NCI-H748 (cell line): Measurements from ENCODE around the gene LYPD1.
A peak's percentile ranks its signal among the peaks of the same experiment; 100 is the strongest.
"Not testable (repeated sequence)": the region's sequence is repeated elsewhere in the genome, so short reads cannot be mapped to it uniquely, and the experiment has no call there.

Experiments used
- DNase-seq: peaks from one replicate; lab custom pipeline; 2025; ENCODE audit not compliant: unreplicated experiment; lab: John Stamatoyannopoulos, UW

Gene LYPD1, protein sequence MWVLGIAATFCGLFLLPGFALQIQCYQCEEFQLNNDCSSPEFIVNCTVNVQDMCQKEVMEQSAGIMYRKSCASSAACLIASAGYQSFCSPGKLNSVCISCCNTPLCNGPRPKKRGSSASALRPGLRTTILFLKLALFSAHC

DNA sequence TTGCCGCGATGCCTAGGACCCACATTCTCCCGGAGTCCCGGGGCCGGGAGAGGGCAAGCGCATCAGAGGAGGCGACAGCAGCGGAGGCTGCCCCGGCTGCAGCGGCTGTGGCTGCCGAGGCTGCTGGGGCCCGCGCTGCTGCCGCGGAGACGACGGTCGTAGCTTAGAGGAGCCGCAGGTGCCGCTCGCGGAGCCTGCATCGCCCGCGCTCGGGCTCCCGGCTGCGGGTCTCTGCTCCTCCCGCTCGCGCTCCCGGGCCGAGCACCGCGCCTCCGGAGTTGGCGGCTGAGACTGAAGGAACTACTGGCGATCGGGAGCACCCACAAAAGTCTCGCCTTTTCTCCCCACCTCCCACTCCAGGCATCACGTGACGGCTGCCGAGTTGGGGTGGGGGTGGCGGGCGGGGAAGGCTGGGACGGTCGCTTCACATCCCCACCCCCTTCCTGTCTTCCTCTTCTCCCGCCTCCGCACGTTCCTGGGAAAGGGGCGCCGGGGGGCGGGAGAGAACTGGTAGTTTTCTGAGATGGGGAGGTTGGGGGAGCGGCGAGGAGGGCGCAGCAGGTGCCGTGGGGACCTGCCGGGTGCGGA, at the start of gene LYPD1:
Gene LYPD1 (minus strand): TSS at position 298 of the 588 bp plus-strand sequence. CDS start 273 bp downstream, at position 25.
- DNase-seq, result peak; percentile 74

DNA sequence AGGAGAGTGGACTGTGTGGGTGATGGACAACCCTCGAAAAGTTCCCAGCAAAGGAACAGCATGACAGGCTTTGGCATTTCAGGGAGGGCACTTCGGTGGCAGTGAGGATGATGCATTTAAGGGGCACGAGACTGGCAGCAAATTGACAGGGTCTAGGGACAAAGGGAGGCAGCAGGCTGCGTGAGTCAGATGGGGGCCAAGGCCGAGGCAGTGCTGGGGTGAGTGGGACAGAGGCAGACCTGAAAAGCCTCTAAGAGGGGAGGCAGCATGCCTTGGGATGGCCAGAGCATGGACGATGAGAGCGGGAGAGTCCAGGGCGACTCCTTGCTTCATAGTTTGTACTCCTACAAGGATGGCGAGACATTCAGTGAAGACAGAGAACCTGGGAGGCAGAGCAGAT, 49.5 kb upstream of the LYPD1 start:
- DNase-seq, result no peak

DNA sequence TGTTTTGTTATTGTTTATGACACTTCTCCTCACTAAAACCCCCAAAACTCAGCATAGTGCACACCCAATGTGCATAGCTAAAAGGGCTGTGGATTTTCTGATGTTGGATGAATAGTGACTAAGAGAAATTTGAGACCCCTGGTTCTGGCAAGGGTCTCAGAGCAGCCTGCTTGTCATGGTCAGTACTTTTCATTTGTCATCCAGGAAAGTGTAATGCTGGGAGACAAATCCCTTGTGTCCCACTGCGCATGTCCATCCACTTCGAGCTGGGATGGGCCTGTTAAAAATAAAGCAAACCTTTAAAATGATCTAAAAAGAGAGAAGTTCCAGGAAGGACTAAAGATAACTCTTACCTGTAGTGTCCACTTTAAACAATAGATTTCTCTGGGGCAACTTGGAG, 46.9 kb upstream of the LYPD1 start:
- DNase-seq, result no peak

DNA sequence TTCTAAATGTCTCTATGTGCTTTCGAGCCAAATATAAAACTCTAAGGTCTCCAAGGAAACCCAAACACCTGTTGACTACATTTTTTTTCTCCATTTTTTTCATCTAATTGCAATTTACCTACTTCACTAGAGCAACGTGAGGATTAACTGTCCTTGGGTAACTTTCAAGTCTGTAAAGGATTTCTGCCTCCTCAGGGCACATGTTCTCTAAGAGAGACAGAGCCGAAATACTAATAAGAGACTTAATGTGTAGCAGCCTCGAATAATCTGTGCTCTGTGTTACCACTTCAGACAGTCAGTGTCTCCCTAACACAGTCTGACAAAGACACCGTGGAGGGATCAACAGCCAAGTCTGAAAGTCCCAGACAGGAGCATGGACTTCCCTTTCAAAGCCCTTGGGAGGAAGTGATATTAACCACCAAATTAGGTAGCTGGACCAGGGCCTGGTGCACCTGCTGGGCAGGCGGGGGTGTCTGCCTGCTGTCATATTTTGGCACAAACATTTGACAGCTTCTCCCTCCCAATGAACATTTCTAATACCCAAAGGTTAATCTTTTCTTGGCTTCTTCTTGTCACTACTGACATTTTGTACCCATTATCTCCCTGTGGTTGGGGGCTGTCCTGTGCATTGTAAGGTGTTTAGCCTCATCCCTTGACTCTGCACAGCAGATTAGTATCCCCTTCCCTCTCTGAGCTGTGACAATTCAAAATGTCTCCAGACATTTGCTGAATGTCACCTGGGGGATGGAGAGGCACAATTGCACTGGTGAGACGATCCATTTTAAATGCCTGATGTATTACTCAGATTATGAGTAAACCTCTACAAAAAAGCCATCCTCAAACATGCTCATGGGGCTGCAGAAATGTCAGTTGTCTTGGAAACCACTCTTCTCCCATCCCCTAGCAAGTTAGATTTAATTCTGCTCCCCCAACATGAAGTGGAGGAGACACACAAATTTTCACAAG, 45.7 kb upstream of the LYPD1 start:
- DNase-seq, result no peak

DNA sequence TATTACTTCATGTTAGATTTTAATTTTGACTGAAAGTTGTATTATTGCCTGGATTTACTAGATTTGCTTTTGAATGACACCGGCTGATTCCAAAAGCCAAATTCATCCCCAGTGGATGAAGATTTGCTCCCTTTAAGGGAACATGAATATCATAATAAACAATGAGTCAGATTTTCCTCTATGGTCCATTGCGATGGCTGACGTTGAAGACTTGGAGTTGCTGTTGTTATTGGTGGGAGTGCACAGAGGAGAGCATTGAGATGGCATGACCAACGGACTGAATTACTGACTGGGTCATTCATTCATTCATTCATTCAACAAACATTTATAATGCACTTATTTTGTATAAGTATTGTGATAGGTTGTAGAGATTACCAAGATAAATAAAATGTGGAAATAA, 33.4 kb upstream of the LYPD1 start:
- DNase-seq, result no peak

DNA sequence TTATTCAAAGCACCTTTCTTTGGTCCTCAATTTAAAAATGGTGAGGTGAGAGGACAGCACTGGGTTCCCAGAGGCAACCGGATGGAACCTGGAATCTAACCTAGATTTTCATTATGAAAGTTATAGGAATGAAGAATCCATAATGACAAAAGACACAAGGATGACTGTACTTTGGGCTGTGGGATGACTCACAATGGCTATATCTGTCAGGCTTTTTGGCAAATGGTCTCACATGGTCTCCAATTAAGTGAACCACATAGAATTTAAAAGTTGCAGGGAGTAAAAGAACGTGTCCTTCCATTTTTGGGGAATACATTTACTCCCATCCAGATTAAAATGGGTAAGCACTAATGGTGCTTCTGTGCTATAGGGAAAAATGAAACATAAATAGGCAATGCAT, 31.8 kb upstream of the LYPD1 start:
- DNase-seq, result no peak

DNA sequence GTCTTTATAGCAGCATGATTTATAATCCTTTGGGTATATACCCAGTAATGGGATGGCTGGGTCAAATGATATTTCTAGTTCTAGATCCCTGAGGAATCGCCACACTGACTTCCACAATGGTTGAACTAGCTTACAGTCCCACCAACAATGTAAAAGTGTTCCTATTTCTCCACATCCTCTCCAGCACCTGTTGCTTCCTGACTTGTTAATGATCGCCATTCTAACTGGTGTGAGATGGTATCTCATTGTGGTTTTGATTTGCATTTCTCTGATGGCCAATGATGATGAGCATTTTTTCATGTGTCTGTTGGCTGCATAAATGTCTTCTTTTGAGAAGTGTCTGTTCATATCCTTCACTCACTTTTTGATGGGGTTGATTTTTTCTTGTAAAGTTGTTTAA, 29.8 kb upstream of the LYPD1 start:
- DNase-seq, result not testable (repeated sequence)

DNA sequence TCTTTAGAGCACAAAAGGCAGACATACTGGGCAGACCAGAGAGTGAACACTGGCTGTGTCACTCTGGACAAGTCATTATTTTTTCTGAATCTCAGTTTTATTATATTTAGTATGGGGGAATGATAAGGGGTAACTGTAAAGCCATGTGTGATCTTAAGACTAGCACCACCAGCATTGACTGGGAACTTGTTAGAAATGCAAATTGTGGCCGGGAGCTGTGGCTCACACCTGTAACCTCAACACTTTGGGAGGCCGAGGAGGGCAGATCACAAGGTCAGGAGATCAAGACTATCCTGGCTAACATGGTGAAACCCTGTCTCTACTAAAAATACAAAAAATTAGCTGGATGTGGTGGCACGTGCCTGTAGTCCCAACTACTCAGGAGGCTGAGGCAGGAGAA, 28.3 kb upstream of the LYPD1 start:
- not testable (repeated sequence) for DNase-seq

DNA sequence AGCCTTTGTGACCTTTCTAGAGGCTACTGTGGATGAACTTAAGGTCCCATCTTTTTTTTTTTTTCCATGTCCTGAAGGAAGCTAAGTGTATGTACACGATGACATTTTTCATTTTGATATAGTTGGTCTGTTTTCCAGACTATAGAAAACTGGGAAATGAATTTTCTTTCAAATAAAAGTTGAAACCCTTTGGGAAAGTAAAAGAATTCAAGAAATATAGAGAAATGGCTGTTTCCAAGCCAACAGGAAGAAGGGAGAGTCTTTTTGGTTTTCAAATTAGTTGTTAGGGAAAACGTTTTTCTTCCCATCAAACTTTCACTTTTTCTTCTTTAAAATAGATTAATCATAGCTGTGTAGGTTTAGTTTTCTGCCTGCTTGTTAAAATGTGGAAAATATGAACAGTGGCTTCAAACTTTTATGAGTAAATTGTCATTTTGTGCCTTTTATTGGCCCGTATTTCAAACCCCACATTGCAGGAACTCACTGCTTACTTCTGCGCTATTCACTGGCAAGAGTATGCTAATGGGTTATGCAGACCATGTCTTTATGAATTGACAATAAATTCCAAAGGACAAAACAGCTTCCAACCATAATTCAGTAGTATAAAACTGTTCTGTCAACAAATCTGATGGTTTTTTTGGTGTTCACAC, 27.7 kb upstream of the LYPD1 start:
- DNase-seq, result no peak

DNA sequence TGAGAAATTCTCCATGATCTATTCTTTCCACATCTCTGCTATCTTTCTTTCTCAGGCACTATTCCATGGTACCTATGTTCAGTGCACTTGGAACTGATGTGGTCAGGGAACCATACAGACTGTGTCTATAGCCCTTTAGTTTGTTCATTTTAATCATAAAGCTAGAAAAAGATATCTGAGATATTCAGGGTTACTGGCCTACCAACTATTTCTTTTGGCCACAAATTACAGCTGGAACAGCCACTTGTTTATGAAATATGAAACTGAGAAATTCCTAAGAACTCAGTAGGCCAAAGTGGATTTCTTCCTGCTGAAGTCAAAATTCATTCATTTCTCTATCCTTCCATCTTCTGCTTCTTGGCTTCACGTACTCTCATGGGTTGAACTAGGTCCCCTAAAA, 22.8 kb upstream of the LYPD1 start:
- DNase-seq, result no peak

DNA sequence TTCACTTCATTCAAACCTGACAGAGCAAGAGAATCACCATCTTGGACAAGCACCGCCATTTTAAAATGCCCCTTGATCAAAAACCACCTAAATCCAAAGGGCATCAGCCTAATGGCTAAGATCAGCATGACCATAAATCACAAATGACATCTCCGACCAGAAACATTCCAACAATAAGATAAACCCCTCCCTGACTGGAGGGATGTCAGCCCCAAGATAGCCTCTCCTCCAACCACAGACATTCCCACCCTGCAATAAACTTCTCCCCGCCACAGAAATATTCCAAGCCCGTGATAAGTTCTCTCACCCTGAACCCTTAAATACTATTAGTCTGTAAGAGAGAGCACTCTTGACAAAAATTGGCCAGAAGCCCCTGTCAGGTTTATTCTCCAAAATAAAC, 21.6 kb upstream of the LYPD1 start:
- no peak for DNase-seq

DNA sequence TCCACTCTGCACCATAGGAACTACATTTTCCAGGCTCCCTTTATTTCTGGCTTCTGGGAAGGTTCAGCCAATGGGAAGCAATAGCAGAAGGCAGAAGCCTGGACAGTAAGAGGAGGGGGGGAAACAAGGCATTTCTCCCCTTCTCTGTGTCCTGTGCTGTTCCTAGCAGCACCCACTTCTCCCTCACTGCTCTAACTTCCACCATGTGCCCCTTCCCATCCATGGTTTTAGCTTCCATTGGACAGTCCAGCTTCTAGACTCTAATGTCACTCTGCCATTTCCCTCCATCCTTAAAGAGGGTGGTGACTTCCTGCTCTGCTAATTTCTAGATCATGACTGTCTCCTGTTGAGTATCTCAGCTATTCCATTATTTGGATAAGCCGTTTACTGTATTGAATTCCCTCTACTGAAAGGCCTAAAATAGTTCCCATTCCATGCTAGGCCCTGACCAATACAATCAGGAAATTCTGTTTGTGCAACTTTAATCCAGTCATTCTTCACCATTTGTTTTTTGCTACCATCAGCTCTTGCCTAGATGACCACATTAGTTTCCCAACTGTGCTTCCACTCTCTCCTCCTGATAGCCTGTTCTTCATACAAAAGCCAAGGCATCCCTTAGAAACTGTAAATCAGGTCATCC, 20.8 kb upstream of the LYPD1 start:
- no peak for DNase-seq

DNA sequence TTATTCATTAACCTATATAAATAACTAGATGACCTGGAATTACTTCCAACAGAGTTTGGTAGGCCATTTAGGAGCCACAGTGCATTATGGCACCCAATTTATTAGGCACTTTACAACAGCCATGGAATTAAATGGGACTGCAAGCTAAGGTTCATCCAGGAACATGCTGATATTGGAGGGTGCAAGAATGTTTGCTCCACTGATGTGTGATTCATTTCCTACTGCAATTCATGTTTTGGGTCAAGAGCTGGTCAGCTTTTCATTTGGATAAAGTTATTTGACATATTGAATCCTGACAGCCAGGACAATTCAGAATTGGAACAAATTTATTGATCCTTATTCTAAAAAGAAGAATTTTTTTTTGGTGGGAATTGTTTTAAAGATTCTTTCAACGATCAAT, 11.8 kb upstream of the LYPD1 start:
- DNase-seq, result no peak

DNA sequence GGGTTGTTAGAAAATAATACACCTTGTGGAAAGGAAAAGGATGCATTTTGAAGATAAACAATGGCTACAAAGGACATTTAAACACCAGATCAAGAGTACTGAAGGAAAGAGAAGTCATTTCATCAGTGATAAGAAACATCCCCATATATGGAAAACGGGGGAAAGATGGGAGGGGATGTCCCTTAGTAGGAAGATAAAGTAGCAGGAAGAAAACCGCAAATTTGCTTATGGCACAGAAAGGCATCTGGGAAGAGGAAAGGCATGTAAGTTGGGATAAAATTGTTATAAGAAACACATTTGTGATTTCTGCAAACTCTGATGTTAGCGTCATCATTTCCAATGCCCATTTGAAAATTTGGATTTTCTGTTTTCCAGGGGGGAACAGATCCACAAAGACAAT, 10.5 kb upstream of the LYPD1 start:
- DNase-seq, result no peak

DNA sequence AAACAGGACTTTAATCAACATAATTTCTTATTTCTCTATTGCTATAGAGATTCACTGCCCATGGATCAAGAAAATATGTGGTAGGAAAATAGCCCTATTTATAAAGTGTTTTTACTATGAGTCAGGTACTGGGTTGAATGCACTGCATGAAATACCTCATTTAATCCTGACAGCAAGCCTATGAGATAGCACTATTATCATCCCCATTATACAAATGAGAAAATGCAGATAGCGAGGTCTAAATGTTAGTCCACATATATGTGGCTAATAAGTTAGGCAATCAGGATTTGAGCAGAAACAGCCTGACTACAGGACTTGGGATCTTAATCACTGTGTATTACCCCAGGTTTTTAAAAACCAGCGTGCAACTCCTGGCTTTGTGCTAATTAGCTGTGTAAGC, 8.5 kb upstream of the LYPD1 start:
- no peak for DNase-seq

DNA sequence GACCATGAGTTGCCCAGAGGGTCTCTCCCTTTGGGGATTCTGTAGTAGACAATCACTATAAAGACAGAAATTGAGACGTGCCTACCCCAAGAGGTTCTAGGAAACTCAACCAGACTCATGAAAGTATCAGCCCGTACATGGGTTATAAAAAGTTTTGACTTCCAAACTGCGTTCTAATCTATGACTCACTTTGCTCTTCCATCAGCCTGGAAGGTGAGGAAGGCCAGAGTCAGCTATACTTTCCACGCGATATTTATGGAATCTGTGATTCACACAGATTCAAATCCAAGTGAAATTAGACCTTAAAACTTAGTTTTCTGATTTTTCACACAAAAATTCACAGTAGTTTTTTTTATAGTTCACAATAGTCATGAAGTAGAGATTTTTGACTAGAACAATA, 7.7 kb upstream of the LYPD1 start:
- DNase-seq, result no peak

DNA sequence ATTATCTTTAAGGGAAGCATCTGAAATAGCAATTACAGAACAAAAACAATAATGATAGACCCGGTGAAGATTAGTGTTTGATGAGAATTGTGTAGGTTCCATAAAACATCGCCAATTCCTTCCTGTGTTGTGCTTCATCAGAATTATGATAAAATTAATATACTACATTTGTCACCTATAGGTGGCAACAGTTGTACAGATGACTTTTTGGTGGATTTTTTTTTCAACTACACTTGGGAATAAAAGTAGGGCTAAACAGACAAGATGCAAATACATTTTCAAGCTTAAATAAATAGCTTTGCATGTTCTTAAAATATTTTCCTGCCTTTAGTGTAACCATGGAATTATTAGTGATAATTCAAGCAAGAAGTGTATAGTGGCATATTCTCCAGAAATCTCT, 7.0 kb upstream of the LYPD1 start:
- DNase-seq, result peak; percentile 3

DNA sequence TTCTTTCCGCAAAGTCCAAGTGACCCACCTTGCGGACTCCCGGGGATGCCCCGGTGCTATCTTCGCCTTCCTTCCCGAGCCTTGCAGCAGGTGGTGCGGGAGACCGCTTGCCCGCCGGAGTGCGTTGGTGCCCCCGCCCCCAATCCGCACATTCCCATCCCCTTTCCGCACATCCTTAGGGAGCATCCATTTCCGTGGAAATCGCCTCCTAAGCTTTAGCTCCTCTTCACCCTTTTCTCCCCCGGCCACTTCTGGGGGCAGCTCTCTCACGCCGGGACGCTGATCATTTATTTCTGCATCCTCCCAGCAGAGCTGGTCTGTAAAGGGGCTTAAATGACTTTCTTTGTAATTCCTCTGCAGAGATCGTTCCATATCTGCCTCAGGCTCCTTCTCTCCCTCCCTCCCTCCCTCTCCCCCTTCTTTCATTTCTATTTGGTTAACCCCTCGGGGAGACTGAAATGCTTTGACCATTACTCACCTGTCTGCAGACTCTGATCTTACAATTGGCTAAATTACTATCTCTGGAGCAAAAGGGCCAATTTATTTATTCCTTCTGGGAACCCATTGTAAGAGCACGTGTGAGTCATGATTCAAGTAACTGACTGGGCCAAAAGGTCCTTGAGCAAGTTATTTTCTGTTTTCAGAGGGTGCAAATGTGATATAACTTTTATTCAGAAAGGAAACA, 1.3 kb upstream of the LYPD1 start:
- peak; percentile 54 for DNase-seq

DNA sequence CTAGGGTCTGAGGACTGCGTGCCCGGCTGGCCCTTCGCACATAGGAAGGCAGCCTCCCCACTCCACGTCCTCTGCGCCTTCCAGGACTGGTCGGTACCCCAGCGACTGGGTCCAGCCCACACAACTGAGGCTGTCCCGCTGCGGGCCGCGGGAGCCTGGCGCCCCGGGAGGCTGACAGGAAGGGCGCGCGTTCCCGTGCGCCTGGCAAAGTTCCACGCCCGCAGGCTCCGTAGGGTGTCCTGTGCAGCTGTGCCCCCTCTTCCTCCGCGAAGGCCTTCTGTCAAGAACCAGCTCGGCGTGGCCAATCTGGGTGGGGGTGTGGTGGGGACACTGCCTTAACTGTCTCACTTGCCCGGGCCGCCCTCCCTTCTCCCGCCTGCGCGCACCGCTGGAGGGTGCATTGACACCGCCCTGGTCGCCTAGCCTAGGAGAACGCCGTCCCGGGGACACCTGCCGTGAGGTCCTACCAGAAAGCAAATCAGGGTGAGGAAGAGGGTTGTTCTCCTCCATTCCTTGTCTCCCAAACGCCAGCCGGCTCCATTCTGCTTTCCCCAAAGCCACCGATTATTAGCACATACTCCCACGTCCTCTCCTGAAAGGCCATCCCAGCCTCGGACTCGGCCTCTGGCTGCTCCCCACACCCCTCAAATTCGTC, 618 bp upstream of the LYPD1 start:
- peak; percentile 48 for DNase-seq
